ENCODE measurements around the gene CXCL16.

CXCL16 gene, protein sequence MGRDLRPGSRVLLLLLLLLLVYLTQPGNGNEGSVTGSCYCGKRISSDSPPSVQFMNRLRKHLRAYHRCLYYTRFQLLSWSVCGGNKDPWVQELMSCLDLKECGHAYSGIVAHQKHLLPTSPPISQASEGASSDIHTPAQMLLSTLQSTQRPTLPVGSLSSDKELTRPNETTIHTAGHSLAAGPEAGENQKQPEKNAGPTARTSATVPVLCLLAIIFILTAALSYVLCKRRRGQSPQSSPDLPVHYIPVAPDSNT

DNA sequence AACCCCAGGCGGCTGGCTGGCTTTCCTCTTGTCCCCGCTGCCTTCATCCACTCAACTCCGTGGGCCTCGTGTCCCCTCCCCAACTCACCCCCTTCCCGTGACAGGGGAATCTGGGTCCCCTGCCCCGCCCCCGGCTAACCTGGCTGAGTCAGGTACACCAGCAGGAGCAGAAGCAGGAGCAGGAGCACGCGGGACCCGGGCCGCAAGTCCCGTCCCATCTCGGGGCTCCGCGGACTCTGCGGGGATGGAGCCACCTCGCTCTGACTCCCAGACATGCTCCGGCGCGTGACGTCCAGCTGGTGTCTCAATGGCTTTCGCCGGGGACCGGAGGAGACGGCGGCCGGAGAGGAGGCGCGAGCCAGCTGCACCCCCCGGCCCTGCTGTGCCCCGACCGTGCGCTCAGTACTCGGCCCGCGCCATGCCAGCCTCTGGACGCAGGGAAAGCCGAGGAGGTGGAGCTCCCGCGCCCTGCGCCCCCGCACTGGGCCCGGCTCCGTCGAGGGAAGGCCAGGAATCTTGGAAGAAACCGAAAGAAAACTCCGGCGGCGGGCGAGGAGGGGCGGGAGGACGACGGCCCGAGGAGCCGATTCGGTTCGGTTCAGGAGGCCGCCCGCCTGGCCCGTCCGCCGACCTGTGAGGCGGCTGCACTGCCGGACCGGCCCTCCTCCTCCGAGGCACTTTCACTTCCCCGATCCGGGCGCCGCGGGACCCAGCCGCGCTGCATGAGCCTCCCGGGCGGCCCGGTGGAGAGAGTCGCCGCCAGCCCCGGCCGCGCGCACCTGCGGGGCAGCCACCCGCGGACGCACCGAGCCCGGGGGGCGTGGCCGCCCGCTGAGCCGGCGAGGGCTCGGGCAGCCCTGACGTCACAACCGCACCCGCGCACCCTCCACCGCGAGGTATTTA, at the start of gene CXCL16, which contains the start of gene ZMYND15:
CXCL16 (minus strand) TSS at position 807 of the 903 bp plus-strand sequence; CDS start at position 218, 589 bp downstream.
ZMYND15 (plus strand) TSS at position 712 of the 903 bp plus-strand sequence. CDS start 716 bp downstream, outside the sequence.
- DNase-seq (ENCODE audit: low read depth in 2 of 2), result peak; percentile 20 to 43

DNA sequence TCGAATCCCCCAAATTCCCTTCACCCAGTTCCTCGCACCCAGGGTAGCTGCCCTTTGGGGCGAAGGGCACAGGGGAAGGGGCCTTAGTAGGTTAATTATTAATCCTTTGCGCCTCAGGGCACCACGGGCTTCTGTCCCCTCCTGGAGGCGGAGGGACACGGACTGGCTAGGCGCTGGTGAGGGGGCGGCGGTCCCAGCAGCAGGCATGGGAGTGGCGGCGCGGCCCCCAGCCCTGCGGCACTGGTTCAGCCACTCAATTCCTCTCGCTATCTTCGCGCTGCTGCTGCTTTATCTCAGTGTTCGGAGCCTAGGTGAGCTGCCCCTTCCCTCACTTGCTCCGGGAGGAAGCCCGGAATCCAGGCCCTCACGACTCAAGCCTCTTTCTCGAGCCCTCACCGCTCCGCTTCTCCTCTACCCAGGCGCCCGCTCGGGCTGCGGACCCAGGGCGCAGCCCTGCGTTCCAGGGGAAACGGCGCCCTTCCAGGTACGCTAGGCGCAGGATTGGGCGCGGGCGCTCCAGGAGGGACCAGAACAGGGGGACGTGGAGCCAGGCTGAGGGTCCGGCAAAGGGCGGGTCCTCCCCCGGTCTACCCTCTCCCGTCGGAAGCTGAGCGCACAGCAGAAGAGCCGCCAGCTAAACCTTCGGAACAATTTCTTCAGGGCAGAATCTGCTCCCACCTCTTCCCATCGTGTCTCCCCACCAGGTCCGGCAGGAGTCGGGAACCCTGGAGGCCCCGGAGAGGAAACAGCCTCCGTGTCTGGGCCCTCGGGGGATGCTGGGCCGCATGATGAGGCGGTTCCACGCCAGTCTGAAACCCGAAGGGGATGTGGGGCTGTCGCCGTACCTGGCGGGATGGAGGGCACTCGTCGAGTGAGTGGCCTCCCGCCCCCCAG, 49.3 kb upstream of the CXCL16 start, which contains the start of gene GLTPD2:
GLTPD2 (plus strand) TSS at position 158 of the 894 bp plus-strand sequence; CDS start at position 206, 48 bp downstream.
- no peak for DNase-seq (ENCODE audit: low read depth in 2 of 2)

DNA sequence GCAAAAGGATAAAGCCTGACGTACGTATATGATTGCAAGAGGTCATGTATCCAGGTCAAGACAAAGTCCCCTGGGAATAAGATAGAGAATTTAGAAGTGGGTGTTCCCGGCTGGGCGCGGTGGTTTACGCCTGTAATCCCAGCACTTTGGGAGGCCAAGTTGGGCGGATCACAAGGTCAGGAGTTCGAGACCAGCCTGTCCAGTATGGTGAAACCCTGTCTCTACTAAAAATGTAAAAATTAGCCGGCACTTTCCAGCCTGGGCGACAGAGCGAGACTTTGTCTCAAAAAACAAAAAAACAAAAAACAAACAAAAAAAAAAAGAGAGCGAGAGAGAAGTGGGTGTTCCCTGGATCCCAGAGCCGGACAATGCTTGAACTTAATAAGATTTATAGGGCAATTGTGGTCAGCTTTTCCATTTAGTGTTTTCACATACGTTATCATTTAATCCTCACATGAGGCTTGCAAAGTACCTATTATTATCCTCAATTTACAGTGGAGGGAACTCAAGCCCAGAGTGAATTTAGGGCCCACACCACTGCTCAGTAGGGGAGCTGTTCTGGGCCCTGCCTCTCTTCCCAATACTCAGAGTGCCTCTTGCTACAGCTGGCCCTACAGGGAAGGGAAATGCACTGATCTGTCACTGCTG, 48.6 kb upstream of the CXCL16 start:
- no peak for DNase-seq (ENCODE audit: low read depth in 2 of 2)

GRCh38 chr17:4786516-4786915, 46.8 kb upstream of the CXCL16 start:
- DNase-seq (ENCODE audit: low read depth in 2 of 2), result no peak

DNA sequence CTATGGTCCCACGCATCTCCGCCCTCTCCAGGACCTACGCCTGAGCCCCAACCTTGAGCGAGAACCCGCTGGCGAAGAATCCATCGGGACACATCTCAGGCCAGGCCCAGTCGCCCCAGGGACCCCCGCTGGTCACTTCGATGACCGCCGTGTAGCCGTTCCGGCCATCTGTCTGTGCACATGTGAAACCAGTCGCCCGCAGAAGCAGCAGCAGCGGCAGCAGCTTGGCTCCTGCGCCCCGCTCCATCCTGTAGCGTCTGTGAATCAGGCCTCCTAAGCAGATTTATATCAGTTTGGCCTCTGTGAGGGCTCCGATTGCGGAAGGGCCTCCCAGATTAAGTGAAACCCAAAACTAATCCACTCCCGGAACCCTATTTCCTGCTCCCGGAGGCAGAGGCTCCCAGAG, 46.4 kb upstream of the CXCL16 start, which contains the start of gene VMO1:
VMO1 (minus strand) TSS at position 259 of the 406 bp plus-strand sequence; CDS start at position 247, 12 bp downstream.
- no peak for DNase-seq (ENCODE audit: low read depth in 2 of 2)

- no peak for DNase-seq (ENCODE audit: low read depth in 2 of 2)
Observed at GRCh38 chr17:4785311-4786105, 45.8 kb upstream of the CXCL16 start.

- DNase-seq (ENCODE audit: low read depth in 2 of 2), result no peak
Observed at GRCh38 chr17:4782652-4783051, 42.9 kb upstream of the CXCL16 start.

GRCh38 chr17:4780325-4780955, 40.7 kb upstream of the CXCL16 start:
- no peak for DNase-seq (ENCODE audit: low read depth in 2 of 2)

GRCh38 chr17:4777969-4778760, 38.4 kb upstream of the CXCL16 start:
- DNase-seq (ENCODE audit: low read depth in 2 of 2), result no peak

GRCh38 chr17:4772235-4772613, 32.5 kb upstream of the CXCL16 start:
- no peak for DNase-seq (ENCODE audit: low read depth in 2 of 2)

- no peak for DNase-seq (ENCODE audit: low read depth in 2 of 2)
Observed at GRCh38 chr17:4771519-4772234, 31.9 kb upstream of the CXCL16 start, which contains the start of gene TM4SF5. Gene TM4SF5 (plus strand): TSS chr17:4771886. CDS start chr17:4771923, 37 bp downstream.

- no peak for DNase-seq (ENCODE audit: low read depth in 2 of 2)
Observed at GRCh38 chr17:4769628-4770027, 29.9 kb upstream of the CXCL16 start.

DNA sequence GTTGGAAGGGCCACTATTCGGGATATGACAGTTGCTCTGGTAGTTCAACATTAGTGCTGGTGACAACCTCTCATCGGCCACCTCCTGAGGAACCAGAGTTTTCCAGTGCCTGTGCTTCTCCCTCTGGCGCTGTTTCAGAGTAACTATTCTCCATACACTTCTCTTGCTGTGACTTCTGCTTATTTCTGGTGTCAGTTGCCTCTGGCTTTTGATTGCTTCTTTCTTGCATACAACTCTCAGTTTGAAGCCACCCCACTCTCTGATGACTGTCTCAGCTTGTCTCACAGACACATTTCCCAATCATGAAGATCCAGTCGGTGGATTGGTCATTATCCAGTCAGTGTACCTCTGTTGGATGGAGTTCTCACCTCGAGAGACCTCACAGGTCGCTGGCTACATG, 28.6 kb upstream of the CXCL16 start:
- no peak for DNase-seq (ENCODE audit: low read depth in 2 of 2)

DNA sequence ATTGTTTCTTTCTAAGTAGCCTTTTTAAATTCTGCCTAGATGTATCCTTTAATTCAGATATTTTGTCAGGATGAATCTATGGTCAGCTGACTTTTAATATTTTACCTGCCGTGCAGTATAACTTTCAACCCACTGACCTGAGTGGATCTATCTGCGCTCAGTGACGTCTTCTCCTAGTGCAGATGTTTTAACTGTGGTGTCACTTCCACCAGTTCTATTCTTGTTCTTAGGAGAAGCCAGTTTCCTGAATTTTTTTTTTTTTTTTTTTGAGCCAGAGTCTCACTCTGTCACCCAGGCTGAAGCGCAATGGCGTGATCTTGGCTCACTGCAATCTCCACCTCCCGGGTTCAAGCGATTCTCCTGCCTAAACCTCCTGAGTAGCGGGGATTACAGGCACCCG, 27.0 kb upstream of the CXCL16 start:
- no peak for DNase-seq (ENCODE audit: low read depth in 2 of 2)

GRCh38 chr17:4766201-4766600, 26.5 kb upstream of the CXCL16 start:
- DNase-seq (ENCODE audit: low read depth in 2 of 2), result no peak

DNA sequence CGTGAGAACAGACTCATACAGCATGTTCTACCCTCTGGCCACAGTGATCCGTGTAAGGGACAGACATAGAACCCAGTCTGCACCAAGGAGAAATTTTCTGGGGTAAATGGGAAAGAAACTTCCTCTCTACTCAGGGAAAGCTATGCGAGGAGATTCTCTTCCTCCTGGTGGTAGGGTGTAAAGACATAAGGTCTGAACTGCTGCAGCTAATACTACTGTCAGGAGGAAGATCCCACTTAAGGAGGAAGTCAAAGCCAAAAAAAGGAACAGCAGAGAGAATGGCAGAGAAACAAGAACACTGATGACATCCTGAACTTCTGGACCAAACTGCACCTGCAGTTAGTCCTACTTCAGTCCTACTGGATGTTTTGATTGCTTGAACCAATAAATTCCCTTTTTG, 24.9 kb upstream of the CXCL16 start:
- no peak for DNase-seq (ENCODE audit: low read depth in 2 of 2)

DNA sequence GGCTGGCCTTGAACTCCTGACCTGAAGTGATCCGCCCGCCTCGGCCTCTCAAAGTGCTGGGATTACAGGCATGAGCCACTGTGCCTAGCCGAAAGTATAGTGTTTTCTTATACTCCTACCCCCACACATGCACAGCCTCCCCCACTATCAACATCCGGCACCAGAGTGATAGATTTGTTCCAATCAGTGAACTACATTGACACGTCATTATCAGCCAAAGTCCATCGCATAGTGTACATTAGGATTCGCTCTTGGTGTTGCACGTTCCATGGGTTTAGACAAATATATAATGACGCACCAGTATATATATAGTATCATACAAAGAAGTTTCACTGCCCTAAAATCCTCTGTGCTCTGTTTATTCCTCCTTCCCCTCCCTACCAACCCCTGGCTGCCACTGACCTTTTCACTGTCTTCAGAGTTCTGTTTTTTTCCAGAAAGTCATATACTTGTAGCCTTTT, 20.1 kb upstream of the CXCL16 start:
- no peak for DNase-seq (ENCODE audit: low read depth in 2 of 2)

DNA sequence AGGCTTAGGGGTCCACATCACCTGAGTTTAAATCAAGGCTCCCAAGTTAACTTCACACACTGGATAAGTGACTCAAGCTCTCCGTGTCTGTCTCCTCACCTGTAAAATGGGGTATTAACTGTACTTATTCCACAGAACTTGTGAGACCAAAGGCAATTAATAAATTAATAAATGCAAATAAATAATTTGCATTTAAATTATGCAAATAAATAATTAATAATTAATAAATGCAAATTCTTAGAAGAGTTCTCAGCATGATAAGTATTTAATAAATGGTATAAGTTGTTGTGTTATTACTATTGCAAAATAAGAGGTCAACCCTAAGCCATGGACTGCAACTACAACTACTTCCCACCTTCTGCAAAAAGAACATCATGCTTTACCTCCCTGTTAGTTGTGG, 13.7 kb upstream of the CXCL16 start:
- no peak for DNase-seq (ENCODE audit: low read depth in 2 of 2)

Measured in stimulated activated CD8-positive, alpha-beta memory T cell treated with anti-CD3 and anti-CD28 coated beads, Interleukin-15, amount 100 ng/mL, for 4 hours (primary cell).